ENCODE measurements around the gene MN1. TPM values are rescaled to one million over a fixed set of nuclear protein-coding genes. Genes with fewer than 3 reads are reported as not detected.

The MN1 gene
- total RNA-seq, 1 experiment from 2014 or later, result 0.11 TPM

- DNase-seq (ENCODE audit: low read depth), result no peak
Observed at GRCh38 chr22:27765706-27766291, 35.8 kb downstream of the MN1 start.

GRCh38 chr22:27764722-27765236 is 36.8 kb downstream of the MN1 start:
- DNase-seq (ENCODE audit: low read depth), result no peak

GRCh38 chr22:27761665-27762064 is 39.9 kb downstream of the MN1 start:
- DNase-seq (ENCODE audit: low read depth), result no peak

GRCh38 chr22:27761000-27761399 is 40.6 kb downstream of the MN1 start:
- no peak for DNase-seq (ENCODE audit: low read depth)

GRCh38 chr22:27760474-27760873 is 41.1 kb downstream of the MN1 start:
- DNase-seq (ENCODE audit: low read depth), result no peak

- DNase-seq (ENCODE audit: low read depth), result no peak
Observed at GRCh38 chr22:27757928-27758525, 43.5 kb downstream of the MN1 start.

- no peak for DNase-seq (ENCODE audit: low read depth)
Observed at GRCh38 chr22:27756212-27756660, 45.3 kb downstream of the MN1 start.

GRCh38 chr22:27755521-27756211 is 45.9 kb downstream of the MN1 start:
- DNase-seq (ENCODE audit: low read depth), result no peak

GRCh38 chr22:27754888-27755480 is 46.6 kb downstream of the MN1 start:
- no peak for DNase-seq (ENCODE audit: low read depth)

GRCh38 chr22:27754247-27754887 is 47.2 kb downstream of the MN1 start:
- no peak for DNase-seq (ENCODE audit: low read depth)

GRCh38 chr22:27752771-27753170 is 48.8 kb downstream of the MN1 start:
- DNase-seq (ENCODE audit: low read depth), result peak; percentile 38

- DNase-seq (ENCODE audit: low read depth), result no peak
Observed at GRCh38 chr22:27752141-27752540, 49.4 kb downstream of the MN1 start.

- DNase-seq (ENCODE audit: low read depth), result no peak
Observed at GRCh38 chr22:27751277-27752070, 50.1 kb downstream of the MN1 start.

- no peak for DNase-seq (ENCODE audit: low read depth)
Observed at GRCh38 chr22:27750584-27751265, 50.8 kb downstream of the MN1 start.

GRCh38 chr22:27749597-27750225 is 51.8 kb downstream of the MN1 start:
- DNase-seq (ENCODE audit: low read depth), result no peak

- DNase-seq (ENCODE audit: low read depth), result peak; percentile 32
Observed at GRCh38 chr22:27748751-27749191, 52.8 kb downstream of the MN1 start.

GRCh38 chr22:27748349-27748748 is 53.2 kb downstream of the MN1 start:
- no peak for DNase-seq (ENCODE audit: low read depth)

GRCh38 chr22:27747396-27748221 is 53.9 kb downstream of the MN1 start:
- DNase-seq (ENCODE audit: low read depth), result no peak

- no peak for DNase-seq (ENCODE audit: low read depth)
Observed at GRCh38 chr22:27746918-27747317, 54.6 kb downstream of the MN1 start.

Measured in LHCN-M2 (cell line).